Neural progenitor cell (in vitro differentiated cells): ENCODE results near the gene NAMPT. TPM values are rescaled to one million over a fixed set of nuclear protein-coding genes. Genes with fewer than 3 reads are reported as not detected.

Experiments
- DNase-seq: peaks from one replicate; pipeline ENCODE4 v3.0.0-alpha.2; 2016; ENCODE audit warnings: low spot score
- H2AFZ ChIP-seq: fragments of 200-600 bp; sonication (generic); replicated peaks from 2 replicates; pipeline ENCODE4 v1.6.1; 2016; ENCODE audit warnings: antibody characterized with exemption
- H3F3A ChIP-seq: fragments of 200-600 bp; sonication (generic); 2 replicates; pipeline ENCODE4 v1.6.1; 2016; ENCODE audit warnings: antibody characterized with exemption, low read depth
- H3K27ac ChIP-seq: fragments of 200-600 bp; sonication (generic); 2 replicates; pipeline ENCODE4 v1.5.1; 2016; ENCODE audit warnings: mild to moderate bottlenecking
- H3K27me3 ChIP-seq: fragments of 200-600 bp; sonication (generic); 2 replicates; pipeline ENCODE4 v1.6.1; 2016; ENCODE audit warnings: mild to moderate bottlenecking, moderate library complexity
- H3K36me3 ChIP-seq: fragments of 200-600 bp; sonication (generic); 2 replicates; pipeline ENCODE4 v1.5.1; 2016
- H3K4me1 ChIP-seq: fragments of 200-600 bp; sonication (generic); 2 replicates; pipeline ENCODE4 v1.6.1; 2016; ENCODE audit warnings: mixed run types
- H3K4me2 ChIP-seq: fragments of 200-600 bp; sonication (generic); 2 replicates; pipeline ENCODE4 v1.6.1; 2016
- H3K4me3 ChIP-seq: fragments of 200-600 bp; sonication (generic); 2 replicates; pipeline ENCODE4 v1.5.1; 2016
- H3K79me2 ChIP-seq: fragments of 200-600 bp; sonication (generic); 2 replicates; pipeline ENCODE4 v1.6.1; 2016; ENCODE audit warnings: low read depth
- H3K9ac ChIP-seq: fragments of 200-600 bp; sonication (generic); 2 replicates; pipeline ENCODE4 v1.6.1; 2016
- H3K9me3 ChIP-seq: fragments of 200-600 bp; sonication (generic); 2 replicates; pipeline ENCODE4 v1.5.1; 2016; ENCODE audit warnings: low read depth
- H4K20me1 ChIP-seq: fragments of 200-600 bp; sonication (generic); 2 replicates; pipeline ENCODE4 v1.6.1; 2016; ENCODE audit warnings: low read depth
- H3K27ac Mint-ChIP-seq: 3 replicates; pipeline ENCODE4 v1.8.0; 2021; ENCODE audit warnings: mixed read lengths
- H3K27me3 Mint-ChIP-seq: 2 replicates; pipeline ENCODE4 v1.8.0; 2022; ENCODE audit warnings: low read depth, mild to moderate bottlenecking, inconsistent platforms, moderate library complexity, mixed read lengths; ENCODE audit not compliant: insufficient read depth
- H3K36me3 Mint-ChIP-seq: 3 replicates; pipeline ENCODE4 v1.8.0; 2021; ENCODE audit warnings: mixed read lengths
- H3K4me1 Mint-ChIP-seq: 3 replicates; pipeline ENCODE4 v1.8.0; 2021; ENCODE audit warnings: mixed read lengths
- H3K4me3 Mint-ChIP-seq: 3 replicates; pipeline ENCODE4 v1.8.0; 2021; ENCODE audit warnings: mild to moderate bottlenecking, moderate library complexity, mixed read lengths
- H3K9me3 Mint-ChIP-seq: 3 replicates; pipeline ENCODE4 v1.8.0; 2020; ENCODE audit warnings: mixed read lengths
- CTCF ChIP-seq: fragments of 200-600 bp; sonication (generic); IDR thresholded peaks from 2 replicates; pipeline ENCODE4 v1.5.1; 2017; ENCODE audit warnings: antibody characterized with exemption, mild to moderate bottlenecking
- EZH2 ChIP-seq: fragments of 200-600 bp; sonication (generic); IDR thresholded peaks from 2 replicates; pipeline ENCODE4 v1.6.1; 2017; ENCODE audit warnings: antibody characterized with exemption, mild to moderate bottlenecking, moderate library complexity
- EZH2phosphoT487 ChIP-seq: fragments of 200-600 bp; sonication (generic); IDR thresholded peaks from 2 replicates; pipeline ENCODE4 v1.6.1; 2017; ENCODE audit warnings: antibody characterized with exemption
- total RNA-seq: library from RNA; depleted of rRNA; stranded (reverse); fragments of >200 nt; gene quantifications from 2 replicates; pipeline ENCODE4 v1.2.3, GENCODE V29; 2015; ENCODE audit warnings: low replicate concordance

The NAMPT gene
- total RNA-seq, 1 donor from 2014 or later: 143 TPM

GRCh38 chr7:106231856-106232490, 52.8 kb downstream of the NAMPT start:
- no peak for TF ChIP-seq EZH2phosphoT487
- no peak for TF ChIP-seq EZH2
- no peak for TF ChIP-seq CTCF
- H3K4me1 ChIP-seq: no peaks in the 10 kb centered on the region
- H3K27me3 Mint-ChIP-seq: no peaks in the 10 kb centered on the region

DNA sequence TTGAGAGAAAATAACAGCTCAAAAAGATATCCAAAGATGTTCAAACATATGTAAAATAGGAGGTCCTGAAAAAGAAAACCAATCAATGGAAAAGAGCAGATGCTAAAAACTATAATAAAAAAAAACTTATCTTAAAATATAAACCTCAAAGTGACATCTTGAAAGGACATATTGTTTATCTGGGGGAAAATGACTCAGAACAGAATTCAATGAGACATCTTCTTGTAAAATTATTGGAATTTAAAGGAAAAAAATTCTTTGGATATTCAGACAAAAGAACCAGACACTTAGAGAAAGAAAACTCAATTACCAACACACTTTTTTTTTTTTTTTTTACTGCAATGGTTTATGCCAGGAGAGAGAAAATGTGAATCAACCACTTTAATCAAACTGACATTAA, 58.9 kb downstream of the NAMPT start:
- no peaks in the 10 kb centered on the region for H3K79me2 ChIP-seq
- Mint-ChIP-seq H3K4me1 (no peaks in the 10 kb centered on the region), H3K9me3 (no peaks in the 10 kb centered on the region)

More at GRCh38 chr7:106231856-106232490, 52.8 kb downstream of the NAMPT start:
- H3K9me3 ChIP-seq: no peaks in the 10 kb centered on the region
- H3K27ac Mint-ChIP-seq: no peak overlapping the region
- no peaks in the 10 kb centered on the region for H3K36me3 Mint-ChIP-seq
- no peaks in the 10 kb centered on the region for H3K4me1 Mint-ChIP-seq
- H2AFZ ChIP-seq: no peak overlapping the region
- H3K9ac ChIP-seq: no peak overlapping the region
- no peak for DNase-seq
- peaks cover 2% of the 10 kb centered on the region for H3K9me3 Mint-ChIP-seq
- H3K4me3 ChIP-seq: no peak overlapping the region
- H3K27me3 ChIP-seq: no peaks in the 10 kb centered on the region
- H3K4me2 ChIP-seq: no peak overlapping the region
- no peak overlapping the region for H3K27ac ChIP-seq
- no peaks in the 10 kb centered on the region for H3F3A ChIP-seq
- H4K20me1 ChIP-seq: no peaks in the 10 kb centered on the region
- no peaks in the 10 kb centered on the region for H3K79me2 ChIP-seq
- H3K4me3 Mint-ChIP-seq: no peak overlapping the region
- no peaks in the 10 kb centered on the region for H3K36me3 ChIP-seq

GRCh38 chr7:106224797-106225196, 60.0 kb downstream of the NAMPT start:
- H2AFZ ChIP-seq: peak overlapping the region; percentile 44
- no peaks in the 10 kb centered on the region for H3K36me3 ChIP-seq
- no peaks in the 10 kb centered on the region for H4K20me1 ChIP-seq
- no peaks in the 10 kb centered on the region for H3K27me3 Mint-ChIP-seq
- H3K9me3 ChIP-seq: no peaks in the 10 kb centered on the region
- H3K4me3 ChIP-seq: no peak overlapping the region
- H3K4me1 Mint-ChIP-seq: no peaks in the 10 kb centered on the region
- H3K27ac Mint-ChIP-seq: no peak overlapping the region
- H3K9me3 Mint-ChIP-seq: no peaks in the 10 kb centered on the region
- no peaks in the 10 kb centered on the region for H3K79me2 ChIP-seq
- no peak overlapping the region for H3K27ac ChIP-seq
- no peaks in the 10 kb centered on the region for H3K27me3 ChIP-seq
- no peak overlapping the region for H3K4me2 ChIP-seq
- no peak for TF ChIP-seq EZH2phosphoT487
- no peak for TF ChIP-seq EZH2
- TF ChIP-seq CTCF: no peak
- no peak for DNase-seq
- no peaks in the 10 kb centered on the region for H3F3A ChIP-seq
- no peaks in the 10 kb centered on the region for H3K36me3 Mint-ChIP-seq
- no peak overlapping the region for H3K9ac ChIP-seq
- no peaks in the 10 kb centered on the region for H3K4me1 ChIP-seq
- no peak overlapping the region for H3K4me3 Mint-ChIP-seq

More for the DNA sequence above, 58.9 kb downstream of the NAMPT start:
- no peak overlapping the region for H2AFZ ChIP-seq
- Mint-ChIP-seq H3K4me3 (no peak overlapping the region), H3K27ac (no peak overlapping the region), H3K27me3 (no peaks in the 10 kb centered on the region), H3K36me3 (no peaks in the 10 kb centered on the region)
- no peak overlapping the region for H3K9ac ChIP-seq
- H4K20me1 ChIP-seq: no peaks in the 10 kb centered on the region
- H3K36me3 ChIP-seq: no peaks in the 10 kb centered on the region
- TF ChIP-seq CTCF: no peak
- no peak for TF ChIP-seq EZH2phosphoT487
- TF ChIP-seq EZH2: no peak
- no peaks in the 10 kb centered on the region for H3K27me3 ChIP-seq
- no peak for DNase-seq
- no peaks in the 10 kb centered on the region for H3K9me3 ChIP-seq
- no peak overlapping the region for H3K4me2 ChIP-seq
- no peaks in the 10 kb centered on the region for H3F3A ChIP-seq
- no peaks in the 10 kb centered on the region for H3K4me1 ChIP-seq
- no peak overlapping the region for H3K27ac ChIP-seq
- no peak overlapping the region for H3K4me3 ChIP-seq
